ACC112 (cell line): Measurements from ENCODE around the gene TMEM131.

Source experiments
- H2AFZ ChIP-seq: fragments of 200-600 bp; sonication (generic); one replicate; pipeline ENCODE4 v1.6.0; 2017; ENCODE audit warnings: antibody characterized with exemption, low read length; ENCODE audit not compliant: unreplicated experiment
- H3K27ac ChIP-seq: fragments of 200-600 bp; sonication (generic); 2 replicates; pipeline ENCODE4 v1.5.1; 2014; ENCODE audit warnings: low read depth, mild to moderate bottlenecking, antibody characterized with exemption, low read length, moderate library complexity
- H3K27me3 ChIP-seq: fragments of 200-600 bp; sonication (generic); 2 replicates; pipeline ENCODE4 v1.6.1; 2014; ENCODE audit warnings: mild to moderate bottlenecking, antibody characterized with exemption, low read length, moderate library complexity, mixed read lengths; ENCODE audit not compliant: insufficient read depth
- H3K36me3 ChIP-seq: fragments of 200-600 bp; sonication (generic); 2 replicates; pipeline ENCODE4 v1.6.1; 2016; ENCODE audit warnings: mild to moderate bottlenecking, antibody characterized with exemption, low read length, moderate library complexity, mixed read lengths; ENCODE audit not compliant: insufficient read depth
- H3K4me1 ChIP-seq: fragments of 200-600 bp; sonication (generic); one replicate; pipeline ENCODE4 v1.6.1; 2016; ENCODE audit warnings: low read length, mixed read lengths; ENCODE audit not compliant: insufficient read depth, unreplicated experiment, control insufficient read depth
- H3K4me3 ChIP-seq: fragments of 200-600 bp; sonication (generic); 2 replicates; pipeline ENCODE4 v1.5.1; 2014; ENCODE audit warnings: mild to moderate bottlenecking, low read depth, low read length
- H3K79me2 ChIP-seq: fragments of 200-600 bp; sonication (generic); one replicate; pipeline ENCODE4 v1.6.0; 2016; ENCODE audit warnings: low read length; ENCODE audit not compliant: control insufficient read depth, unreplicated experiment, insufficient read depth

TMEM131 gene

DNA sequence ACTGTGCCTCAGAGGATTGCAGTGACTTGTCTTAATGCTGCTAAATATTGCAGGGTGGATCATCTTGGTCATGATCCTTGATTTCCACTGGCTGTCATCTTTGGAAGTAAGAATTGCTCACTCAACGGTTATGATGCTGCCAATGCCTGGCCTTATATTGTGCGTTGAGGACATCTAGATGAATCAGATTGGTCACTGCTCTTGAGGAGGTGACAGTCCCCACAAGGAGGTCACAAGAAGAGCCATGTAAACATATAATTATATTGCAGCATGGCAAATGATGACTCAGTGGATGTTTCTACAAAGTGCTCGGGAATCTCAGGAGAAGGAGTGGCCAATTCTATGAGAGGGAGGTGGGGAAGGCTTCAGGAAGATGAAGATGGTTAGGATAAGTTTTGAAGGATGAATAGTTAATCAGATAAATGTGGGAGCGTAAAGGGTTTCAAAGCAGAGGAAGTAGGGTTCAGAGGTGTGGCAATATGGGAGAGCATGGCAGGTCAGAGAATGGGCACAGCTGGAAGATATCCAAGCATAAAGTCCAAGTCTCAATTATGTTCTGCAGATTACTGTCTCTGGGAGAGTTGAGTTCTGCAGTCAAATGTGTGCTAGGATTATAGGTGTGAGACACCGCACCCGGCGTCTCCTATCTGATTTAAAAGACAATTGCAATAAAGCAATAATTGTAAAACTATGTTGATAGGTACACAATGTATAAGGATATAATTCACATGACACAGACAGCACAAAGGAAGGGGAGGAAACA is 21.3 kb upstream of the TMEM131 start:
- H3K27me3 ChIP-seq: 0 out of 2 replicates have a peak, but pooled peaks cover 6% of the 10 kb centered on the region
- no peak overlapping the region for H3K4me3 ChIP-seq
- H2AFZ ChIP-seq: no peak overlapping the region
- peaks cover 5% of the 10 kb centered on the region for H3K4me1 ChIP-seq
- no peaks in the 10 kb centered on the region for H3K36me3 ChIP-seq
- H3K27ac ChIP-seq: no peak overlapping the region
- H3K79me2 ChIP-seq: no peaks in the 10 kb centered on the region

DNA sequence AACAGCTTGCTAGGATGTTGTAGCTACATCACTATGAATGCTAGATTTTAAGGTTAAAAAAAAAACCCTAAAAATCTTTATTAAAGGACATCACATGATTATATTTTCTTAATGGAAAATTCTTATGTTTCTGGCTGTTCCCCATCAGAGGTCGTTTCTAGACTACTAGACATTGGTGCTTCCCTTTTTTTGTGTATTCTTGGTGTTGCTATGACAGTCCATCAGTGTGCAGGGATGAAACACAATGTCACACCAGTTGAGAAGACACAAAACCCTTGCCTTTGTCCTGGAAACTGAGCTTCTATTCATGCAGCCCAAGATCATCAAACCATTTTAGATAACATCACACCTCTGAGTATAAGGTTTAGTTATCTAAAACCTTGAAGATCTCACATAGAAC is 19.9 kb upstream of the TMEM131 start:
- Histone ChIP-seq H3K4me1 (peaks cover 5% of the 10 kb centered on the region), H3K27ac (no peak overlapping the region), H3K27me3 (0 out of 2 replicates have a peak, but pooled peaks cover 6% of the 10 kb centered on the region), H3K36me3 (no peaks in the 10 kb centered on the region), H3K4me3 (no peak overlapping the region), H3K79me2 (no peaks in the 10 kb centered on the region), H2AFZ (no peak overlapping the region)

DNA sequence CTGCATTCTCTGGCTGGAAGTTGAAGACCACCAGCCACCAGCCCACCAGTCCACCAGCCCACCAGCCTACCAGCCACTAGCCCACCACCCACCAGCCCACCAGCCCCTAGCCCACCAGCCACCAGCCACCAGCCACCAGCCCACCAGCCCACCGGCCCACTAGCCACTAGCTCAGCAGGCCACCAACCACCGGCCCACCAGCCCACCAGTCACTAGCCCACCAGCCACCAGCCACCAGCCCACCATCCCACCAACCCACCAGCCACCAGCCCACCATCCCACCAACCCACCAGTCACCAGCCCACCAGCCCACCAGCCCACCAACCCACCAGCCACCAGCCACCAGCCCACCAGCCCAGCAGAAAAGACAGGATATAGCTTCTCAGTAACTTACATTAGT is 18.6 kb upstream of the TMEM131 start:
- peaks cover 5% of the 10 kb centered on the region for H3K4me1 ChIP-seq

GRCh38 chr2:98013407-98014042 is 17.8 kb upstream of the TMEM131 start:
- Histone ChIP-seq H3K36me3 (no peaks in the 10 kb centered on the region), H3K79me2 (no peaks in the 10 kb centered on the region), H3K27me3 (0 out of 2 replicates have a peak, but pooled peaks cover 6% of the 10 kb centered on the region), H3K4me1 (peaks cover 5% of the 10 kb centered on the region), H3K4me3 (peak overlapping the region; percentile 58), H3K27ac (no peak overlapping the region), H2AFZ (peak overlapping the region; percentile 68)

More for the DNA sequence above, 18.6 kb upstream of the TMEM131 start:
- Histone ChIP-seq H3K4me3 (no peak overlapping the region), H3K27me3 (0 out of 2 replicates have a peak, but pooled peaks cover 6% of the 10 kb centered on the region), H2AFZ (no peak overlapping the region), H3K27ac (no peak overlapping the region), H3K79me2 (no peaks in the 10 kb centered on the region), H3K36me3 (no peaks in the 10 kb centered on the region)

DNA sequence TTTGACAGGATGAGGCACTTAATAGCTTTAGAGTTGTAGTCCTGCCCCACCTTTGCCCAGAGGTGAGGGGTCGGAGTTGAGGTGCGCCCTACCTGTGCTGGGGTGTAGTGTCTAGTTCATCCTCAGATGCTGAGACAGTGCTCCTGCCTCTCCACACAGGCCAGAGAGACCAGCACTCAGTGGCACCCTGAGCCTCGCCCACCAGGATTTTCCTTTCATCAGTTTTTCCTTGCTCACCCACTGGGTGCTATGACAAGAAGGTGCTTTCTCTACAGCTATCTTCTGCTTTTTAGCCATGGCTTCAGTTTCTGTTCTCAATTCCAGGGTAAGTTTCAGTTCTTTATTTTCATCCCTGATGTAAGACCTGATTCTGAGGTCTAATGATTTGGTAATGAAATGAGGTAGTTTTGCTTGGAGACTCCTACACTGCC is 16.8 kb upstream of the TMEM131 start:
- no peak overlapping the region for H2AFZ ChIP-seq
- H3K4me3 ChIP-seq: no peak overlapping the region
- peaks cover 5% of the 10 kb centered on the region for H3K4me1 ChIP-seq
- H3K79me2 ChIP-seq: no peaks in the 10 kb centered on the region
- no peaks in the 10 kb centered on the region for H3K36me3 ChIP-seq
- H3K27ac ChIP-seq: no peak overlapping the region
- H3K27me3 ChIP-seq: 0 out of 2 replicates have a peak, but pooled peaks cover 6% of the 10 kb centered on the region

DNA sequence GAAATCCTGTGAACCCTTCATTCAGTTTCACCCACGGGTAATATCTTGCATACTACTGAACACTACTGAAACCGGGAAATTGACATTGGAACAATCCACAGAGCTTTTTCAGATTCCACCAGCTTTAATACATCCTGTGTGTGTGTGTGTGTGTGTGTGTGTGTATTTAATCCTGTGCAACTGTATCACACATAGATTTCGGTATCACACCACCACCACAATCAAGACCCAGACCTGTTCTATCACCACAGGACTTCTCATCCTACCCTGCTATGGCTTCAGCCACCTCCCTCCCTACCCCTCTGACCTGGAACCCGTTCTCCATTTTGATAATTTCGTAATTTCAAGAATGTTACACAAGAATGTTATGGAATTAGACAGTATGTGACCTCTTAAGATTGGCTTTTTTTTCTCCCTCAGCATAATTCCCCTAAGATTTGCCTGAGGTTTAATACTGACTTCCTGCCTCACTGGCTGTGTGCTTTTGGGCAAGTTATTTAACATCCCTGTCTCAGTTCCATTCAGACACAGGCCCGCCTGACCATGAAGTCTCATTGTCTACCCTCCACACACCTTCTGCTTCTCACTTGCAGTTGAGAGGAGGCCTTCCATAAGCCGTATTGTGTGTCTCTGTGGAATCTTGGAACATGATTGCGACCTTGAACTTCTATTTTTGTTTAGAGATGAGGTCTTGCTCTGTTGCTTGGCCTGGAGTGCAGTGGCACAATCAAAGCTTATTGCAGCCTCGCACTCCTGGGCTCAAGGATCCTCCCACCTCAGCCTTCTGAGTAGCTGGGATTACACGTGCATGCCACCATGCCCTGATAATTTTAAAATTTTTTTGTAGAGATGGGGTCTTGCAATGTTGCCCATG is 14.4 kb upstream of the TMEM131 start:
- Histone ChIP-seq H3K79me2 (no peaks in the 10 kb centered on the region), H3K27ac (no peak overlapping the region), H3K27me3 (0 out of 2 replicates have a peak, but pooled peaks cover 4% of the 10 kb centered on the region), H2AFZ (no peak overlapping the region), H3K4me1 (peaks cover 5% of the 10 kb centered on the region), H3K4me3 (no peak overlapping the region), H3K36me3 (no peaks in the 10 kb centered on the region)

- H3K4me3 ChIP-seq: no peak overlapping the region
- no peak overlapping the region for H2AFZ ChIP-seq
- H3K36me3 ChIP-seq: no peaks in the 10 kb centered on the region
- H3K79me2 ChIP-seq: no peaks in the 10 kb centered on the region
- H3K27me3 ChIP-seq: no peaks in the 10 kb centered on the region
- peaks cover under 1% of the 10 kb centered on the region for H3K4me1 ChIP-seq
- H3K27ac ChIP-seq: no peak overlapping the region
Observed at GRCh38 chr2:98008415-98008814, 12.7 kb upstream of the TMEM131 start.

- Histone ChIP-seq H3K27ac (no peak overlapping the region), H3K4me3 (no peak overlapping the region), H3K27me3 (no peaks in the 10 kb centered on the region), H3K4me1 (no peaks in the 10 kb centered on the region), H3K36me3 (no peaks in the 10 kb centered on the region), H2AFZ (no peak overlapping the region), H3K79me2 (no peaks in the 10 kb centered on the region)
Observed at GRCh38 chr2:98006378-98006777, 10.6 kb upstream of the TMEM131 start.

GRCh38 chr2:98004613-98005012 is 8.9 kb upstream of the TMEM131 start:
- Histone ChIP-seq H3K79me2 (no peaks in the 10 kb centered on the region), H3K4me1 (no peaks in the 10 kb centered on the region), H3K36me3 (no peaks in the 10 kb centered on the region), H2AFZ (no peak overlapping the region), H3K4me3 (no peak overlapping the region), H3K27ac (no peak overlapping the region), H3K27me3 (no peaks in the 10 kb centered on the region)

DNA sequence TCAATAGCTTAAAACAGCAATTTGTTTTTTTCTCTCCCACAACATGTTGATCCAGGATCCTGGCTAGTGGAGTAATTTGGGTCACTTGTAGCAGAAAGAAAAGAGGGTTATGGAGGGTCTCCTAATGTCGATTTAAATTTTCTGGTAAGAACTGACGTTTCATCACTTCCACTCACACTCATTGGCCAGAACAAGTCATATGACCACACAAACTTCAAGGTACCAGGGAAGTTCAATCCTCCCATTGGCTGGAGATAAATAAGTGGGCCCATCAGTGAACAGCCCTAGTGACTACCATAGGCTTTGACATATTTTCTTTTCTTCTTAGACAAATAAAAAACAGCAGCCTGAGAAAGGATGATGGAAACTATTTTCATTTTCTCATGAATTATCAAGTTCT is 8.3 kb upstream of the TMEM131 start:
- Histone ChIP-seq H3K27ac (no peak overlapping the region), H3K36me3 (no peaks in the 10 kb centered on the region), H3K79me2 (no peaks in the 10 kb centered on the region), H2AFZ (no peak overlapping the region), H3K4me3 (no peak overlapping the region), H3K4me1 (no peaks in the 10 kb centered on the region), H3K27me3 (no peaks in the 10 kb centered on the region)
